ENCODE measurements around the gene LRFN3. TPM values are rescaled to one million over a fixed set of nuclear protein-coding genes. Genes with fewer than 3 reads are reported as not detected.

LRFN3 gene
- total and polyA plus RNA-seq, 2 donors (not counting 1 experiment from before 2014, with no cell fraction given), result 0.79 to 1.6 TPM

GRCh38 chr19:35904311-35905068, 31.7 kb upstream of the LRFN3 start:
- POLR2A ChIA-PET, result interaction anchor here (1.0 to 1.5 kb wide), 3 partner anchors 21 to 27 kb away, joined by 3 to 5 read pairs (median 4); no protein-coding TSS in a partner anchor
- no peak overlapping the region for H3K9ac ChIP-seq (ENCODE audit: low read length)
- ATAC-seq (ENCODE audit: low read depth) (no peak), DNase-seq (peak; percentile 44)
- H3K4me2 ChIP-seq (replicated peaks; ENCODE audit: low read depth, low read length, poor library complexity, severe bottlenecking), result peak overlapping the region; percentile 79
- H3K9me3 ChIP-seq (ENCODE audit: control extremely low read depth in 1 of 3, control insufficient read depth in 2 of 3, insufficient read depth in 1 of 3, low read length in 2 of 3), result peaks cover 0 to 3% (median 0%) of the 10 kb centered on the region in 3 donors
- no peaks in the 10 kb centered on the region for H3K27me3 Mint-ChIP-seq
- H3K27me3 ChIP-seq (replicated peaks in 1 of 4; ENCODE audit: control extremely low read depth in 1 of 4, control insufficient read depth in 3 of 4, insufficient read depth in 4 of 4, low read length in 3 of 4), result no peaks in the 10 kb centered on the region
- CTCF ChIA-PET, result interaction anchor here (1.0 to 1.6 kb wide), 2 partner anchors 24 to 27 kb away, joined by 3 to 4 read pairs; no protein-coding TSS in a partner anchor
- intact Hi-C loops (cut with micrococcal nuclease), result loop anchor here (2.0 to 10.0 kb wide), 2 partner anchors 154 to 190 kb away; partner anchors contain the start of gene KMT2B
- peak overlapping the region; percentile 99 for H3K27ac Mint-ChIP-seq
- peaks cover 1% of the 10 kb centered on the region for H3K79me2 ChIP-seq (ENCODE audit: control insufficient read depth, insufficient read depth, low read length)
- H3K4me1 Mint-ChIP-seq, result peaks cover 70% of the 10 kb centered on the region
- 69% methylated on average over 9 of the region's 10 CpGs for WGBS (ENCODE audit: insufficient coverage)
- no peaks in the 10 kb centered on the region for H3K9me3 Mint-ChIP-seq (ENCODE audit: insufficient read depth)
- H3K4me1 ChIP-seq (ENCODE audit: control insufficient read depth in 2 of 2, insufficient read depth in 2 of 2, low read length in 2 of 2), result peaks cover 52 to 64% of the 10 kb centered on the region in 2 donors
- no peak overlapping the region for H2AFZ ChIP-seq (ENCODE audit: insufficient read depth, low read depth, low read length, poor library complexity, severe bottlenecking)
- peak overlapping the region in 1 of 5 experiments; percentile 11 for H3K4me3 ChIP-seq (ENCODE audit: control extremely low read depth in 1 of 5, extremely low read depth in 1 of 5, insufficient read depth in 1 of 5, low read depth in 2 of 5, low read length in 4 of 5)
- peak overlapping the region; percentile 86 for H3K4me3 Mint-ChIP-seq
- peak overlapping the region; percentile 100 for H3K27ac ChIP-seq (ENCODE audit: low read length in 2 of 2)
- TF ChIP-seq CTCF (IDR thresholded peaks at IDR 0.05) (no peak), EZH2 (IDR thresholded peaks at IDR 0.05; ENCODE audit: borderline replicate concordance, insufficient read depth, low read depth, low read length, poor library complexity, severe bottlenecking) (no peak)
- H4K20me1 ChIP-seq (ENCODE audit: control insufficient read depth, insufficient read depth, low read length, poor library complexity, severe bottlenecking), result peaks cover under 1% of the 10 kb centered on the region
- H3K36me3 ChIP-seq (replicated peaks in 1 of 2; ENCODE audit: control extremely low read depth in 1 of 2, control insufficient read depth in 1 of 2, extremely low read depth in 1 of 2, insufficient read depth in 2 of 2, low read length in 1 of 2), result no peaks in the 10 kb centered on the region
